K562 (cell line): Measurements from ENCODE around the gene PRKCB. TPM values are rescaled to one million over a fixed set of nuclear protein-coding genes. Genes with fewer than 3 reads are reported as not detected.

Experiments
- BMI1 ChIP-seq: fragments of 150-350 bp; IDR thresholded peaks from 2 replicates; pipeline ENCODE4 v1.6.1; 2014; ENCODE audit warnings: low read length
- E2F3 ChIP-seq: fragments of 250-450 bp; sonication (Bioruptor Pico); IDR thresholded peaks from 2 replicates; pipeline ENCODE4 v1.4.0; 2020; ENCODE audit warnings: mild to moderate bottlenecking
- ELF1 ChIP-seq: fragments of 200-800 bp; sonication (Bioruptor generic); IDR thresholded peaks from 2 replicates; pipeline ENCODE4 v1.6.1; 2016; ENCODE audit warnings: missing genetic modification characterization, missing compliant biosample characterization
- ESRRB ChIP-seq: fragments of 250-450 bp; sonication (Bioruptor Pico); IDR thresholded peaks from 2 replicates; pipeline ENCODE4 v1.5.0; 2020; ENCODE audit warnings: mild to moderate bottlenecking, moderate library complexity, borderline replicate concordance
- HDGF ChIP-seq: fragments of 450-650 bp; IDR thresholded peaks from 2 replicates; pipeline ENCODE4 v1.6.1; 2016
- HOXB6 ChIP-seq: fragments of 250-450 bp; sonication (Bioruptor Pico); IDR thresholded peaks from 2 replicates; pipeline ENCODE4 v1.5.1; 2022; ENCODE audit warnings: mild to moderate bottlenecking, borderline replicate concordance
- NR4A1 ChIP-seq, 2 experiments: fragments of 250-450 bp in 1 of 2; fragments of 450-650 bp in 1 of 2; sonication (Bioruptor Pico) in 1 of 2; IDR thresholded peaks; 2 replicates each; pipeline versions ENCODE4 v1.4.0 to v1.6.1; 2016 to 2020; ENCODE audit warnings: mild to moderate bottlenecking in 2 of 2, missing compliant biosample characterization in 1 of 2, missing genetic modification characterization in 1 of 2, moderate library complexity in 1 of 2
- PKNOX1 ChIP-seq: fragments of 450-650 bp; IDR thresholded peaks from 2 replicates; pipeline ENCODE4 v1.6.1; 2016
- PPARD ChIP-seq: fragments of 250-450 bp; sonication (Bioruptor Pico); IDR thresholded peaks from 2 replicates; pipeline ENCODE4 v1.8.0; 2022; ENCODE audit warnings: inconsistent platforms, mild to moderate bottlenecking, moderate library complexity
- PTRF ChIP-seq: fragments of 450-650 bp; IDR thresholded peaks from 2 replicates; pipeline ENCODE4 v1.6.1; 2016; ENCODE audit warnings: mild to moderate bottlenecking, missing genetic modification characterization, missing compliant biosample characterization
- RBM39 ChIP-seq: fragments of 200-400 bp; formaldehyde crosslinking; optimal IDR thresholded peaks from 2 replicates; pipeline ENCODE3; 2018; ENCODE audit warnings: low read depth, low read length
- SAP30 ChIP-seq: fragments of 200-600 bp; sonication (generic); IDR thresholded peaks from 2 replicates; pipeline ENCODE4 v1.6.1; 2012; ENCODE audit warnings: borderline replicate concordance, low read depth, mild to moderate bottlenecking, moderate library complexity, low read length, control low read depth, inconsistent platforms; ENCODE audit not compliant: insufficient read depth, poor library complexity, severe bottlenecking
- TCF7 ChIP-seq: sonication (generic); IDR thresholded peaks from 2 replicates; pipeline ENCODE4 v1.6.1; 2016; ENCODE audit warnings: antibody characterized with exemption, borderline replicate concordance
- TEAD2 ChIP-seq: fragments of 450-650 bp; IDR thresholded peaks from 2 replicates; pipeline ENCODE4 v1.6.1; 2016; ENCODE audit warnings: missing genetic modification characterization, control low read depth, missing compliant biosample characterization
- TFE3 ChIP-seq: fragments of 450-650 bp; formaldehyde crosslinking; IDR thresholded peaks from 2 replicates; pipeline ENCODE4 v1.4.0; 2020; ENCODE audit warnings: mild to moderate bottlenecking, mixed read lengths
- THAP12 ChIP-seq: fragments of 250-450 bp; sonication (Bioruptor Pico); IDR thresholded peaks from 2 replicates; pipeline ENCODE4 v1.9.0; 2021; ENCODE audit warnings: mild to moderate bottlenecking, inconsistent platforms
- ZHX1 ChIP-seq: fragments of 150-350 bp; conservative IDR thresholded peaks from 2 replicates; pipeline ENCODE4 v1.6.1; 2014; ENCODE audit warnings: low read length
- ZNF217 ChIP-seq: sonication (generic); formaldehyde crosslinking; IDR thresholded peaks from 2 replicates; pipeline ENCODE4 v1.8.0; 2022; ENCODE audit warnings: mild to moderate bottlenecking, missing genetic modification reagents
- ZNF253 ChIP-seq: fragments of 250-450 bp; sonication (Bioruptor Pico); conservative IDR thresholded peaks from 2 replicates; pipeline ENCODE4 v1.6.1; 2021; ENCODE audit warnings: mild to moderate bottlenecking
- ZNF41 ChIP-seq: fragments of 250-450 bp; sonication (Bioruptor Pico); conservative IDR thresholded peaks from 2 replicates; pipeline ENCODE4 v1.4.0; 2020; ENCODE audit warnings: mild to moderate bottlenecking
- ZNF57 ChIP-seq: fragments of 450-650 bp; formaldehyde crosslinking; IDR thresholded peaks from 2 replicates; pipeline ENCODE4 v1.4.0; 2020; ENCODE audit warnings: mild to moderate bottlenecking, moderate library complexity
- ZNF584 ChIP-seq: fragments of 200-800 bp; sonication (Bioruptor generic); IDR thresholded peaks from 2 replicates; pipeline ENCODE4 v1.6.1; 2016; ENCODE audit warnings: low read depth, mild to moderate bottlenecking, missing genetic modification characterization, missing compliant biosample characterization
- ZNF766 ChIP-seq: fragments of 200-800 bp; sonication (Bioruptor generic); conservative IDR thresholded peaks from 2 replicates; pipeline ENCODE4 v1.6.1; 2016; ENCODE audit warnings: missing genetic modification characterization, missing compliant biosample characterization
- polyA plus RNA-seq, 8 experiments: library from polyadenylated mRNA; depleted of rRNA in 4 of 8; stranded (reverse) in 5 of 8; unstranded in 3 of 8; fragments of >200 nt; fragmentation: Nextera tagmentation in 2 of 8; fragmentation: Illumina TruSeq in 1 of 8; extraction: Ambion mirVana in 2 of 8; extraction: Trizol in 1 of 8; gene quantifications; 2 replicates each; pipeline versions ENCODE4 v1.2.1 to v1.2.3, GENCODE V29; 2011 to 2014; ENCODE audit warnings: inconsistent platforms in 1 of 8, missing spikeins in 1 of 8
- total RNA-seq, 7 experiments: library from RNA; depleted of rRNA in 6 of 7; stranded (reverse); fragments of >200 nt in 6 of 7; fragmentation: Illumina TruSeq in 2 of 7; extraction: Trizol in 2 of 7; gene quantifications; 2 replicates each; pipeline versions ENCODE4 v1.2.1 to v1.2.3, GENCODE V29; 2011 to 2021; ENCODE audit warnings: low replicate concordance in 1 of 7

PRKCB gene
- total and polyA plus RNA-seq, 9 of the 15 experiments (the other 6 are each of a cell fraction or from before 2014, with no cell fraction given): 49.9 to 276 (median 148) TPM

GRCh38 chr16:24116989-24117388 is 281.2 kb downstream of the PRKCB start (continued):
- no peak for TF ChIP-seq ZHX1
- TF ChIP-seq PPARD (CRISPR knock-in tag): no peak
- TF ChIP-seq ZNF584 (CRISPR knock-in tag): no peak
- TF ChIP-seq ZNF57 (CRISPR knock-in tag): no peak
- no peak for TF ChIP-seq BMI1
- TF ChIP-seq TEAD2: no peak
- TF ChIP-seq PTRF (tag): no peak
- TF ChIP-seq PKNOX1: peak; percentile 92
- no peak for TF ChIP-seq RBM39
- TF ChIP-seq ELF1 (tag): no peak
- no peak for TF ChIP-seq TCF7
- no peak for TF ChIP-seq SAP30
- TF ChIP-seq ZNF253 (CRISPR knock-in tag): no peak
- no peak for TF ChIP-seq NR4A1 (CRISPR knock-in tag; IDR thresholded peaks at IDR 0.05)
- no peak for TF ChIP-seq NR4A1 (tag; IDR thresholded peaks at IDR 0.05)
- TF ChIP-seq THAP12 (CRISPR knock-in tag): no peak
- no peak for TF ChIP-seq HDGF
- TF ChIP-seq ESRRB (CRISPR knock-in tag): no peak
- no peak for TF ChIP-seq ZNF217 (CRISPR knock-in tag)
- no peak for TF ChIP-seq TFE3 (CRISPR knock-in tag)
- TF ChIP-seq ZNF41: no peak
- TF ChIP-seq E2F3: no peak
- no peak for TF ChIP-seq HOXB6 (CRISPR knock-in tag)
- peak; percentile 14; the same call in 1 of the 2 replicates for TF ChIP-seq ZNF766 (CRISPR knock-in tag)
